NCI-H1092 (cell line): ENCODE results near the gene GJB2.

ENCODE experiments used
- DNase-seq: peaks from one replicate; lab custom pipeline; 2025; lab: John Stamatoyannopoulos, UW

GJB2 gene

DNA sequence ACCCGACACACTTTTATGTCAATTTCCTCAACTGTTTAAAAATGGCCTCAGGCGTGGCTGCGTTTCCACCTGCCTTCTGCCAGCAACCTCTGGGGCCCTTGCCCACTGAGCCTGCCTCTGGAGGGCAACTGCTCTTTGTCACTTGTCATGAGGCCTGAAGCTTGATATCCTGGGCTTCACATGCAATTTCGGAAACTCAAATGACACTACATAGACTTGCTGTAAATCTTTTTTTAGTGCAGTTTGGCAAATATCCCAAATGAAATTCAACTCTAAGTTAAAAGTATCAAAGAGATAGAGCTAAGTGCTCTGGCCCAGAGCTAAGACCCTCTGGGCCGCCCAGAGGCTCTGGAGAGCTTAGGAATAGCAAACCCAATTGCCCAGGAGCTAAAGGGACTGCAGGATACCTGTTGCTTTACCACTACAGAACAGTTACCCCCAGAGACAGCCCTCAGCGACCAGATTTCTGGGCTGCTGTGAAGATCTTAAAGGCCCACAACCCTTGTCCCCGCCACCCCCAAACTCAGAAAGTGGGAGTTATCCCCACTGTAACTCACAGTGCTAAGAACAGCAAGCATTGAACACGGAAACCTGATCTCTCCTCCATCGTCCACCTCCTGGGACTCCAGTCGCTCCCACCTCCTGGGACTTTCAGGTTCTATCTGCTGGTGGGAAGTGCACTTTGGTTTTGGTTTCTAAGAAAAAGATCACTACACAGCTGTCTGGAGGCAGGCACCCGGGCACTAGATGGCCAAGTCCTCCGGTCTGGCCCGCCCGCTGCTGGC, 51.3 kb downstream of the GJB2 start:
- DNase-seq, result no peak

DNA sequence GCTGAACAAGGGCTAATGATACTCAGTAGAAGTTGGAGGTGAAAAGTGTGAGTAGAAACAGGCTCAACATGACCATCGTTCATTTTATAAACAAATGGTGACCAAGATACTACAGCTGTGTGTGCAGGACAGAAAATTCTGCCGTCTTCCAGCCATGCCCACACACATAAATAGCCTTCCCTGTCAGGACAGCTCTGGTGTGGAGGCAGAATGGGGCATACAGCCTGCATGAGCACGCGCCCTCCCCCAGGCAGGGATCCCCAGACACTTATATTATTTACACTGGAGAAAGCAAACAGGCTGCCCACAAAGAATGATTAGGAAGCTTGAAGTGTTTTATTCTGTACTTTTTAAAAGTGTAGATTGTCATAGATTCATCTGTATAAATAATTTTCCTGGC, 52.3 kb downstream of the GJB2 start:
- no peak for DNase-seq

DNA sequence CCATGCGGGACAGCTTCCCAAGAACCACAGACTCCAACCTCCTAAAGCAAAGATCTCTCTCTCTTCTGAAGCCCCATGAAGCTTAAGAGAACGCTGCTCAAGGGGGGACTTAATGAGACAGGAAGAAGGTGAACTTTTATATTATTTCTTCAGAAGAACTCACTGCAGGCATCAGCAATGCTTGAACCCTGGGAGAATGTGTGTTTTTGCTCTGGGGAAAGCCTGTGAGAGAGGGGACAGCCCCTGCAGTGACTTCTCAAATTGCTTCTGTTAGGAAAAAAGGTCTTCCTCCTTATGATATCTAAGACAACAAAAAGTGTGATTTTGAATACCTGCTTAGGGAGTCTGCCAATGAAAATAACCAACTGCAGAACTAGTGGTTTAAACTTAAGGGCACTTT, 54.9 kb downstream of the GJB2 start:
- DNase-seq, result no peak
